H1 (cell line): ENCODE data around the gene UBASH3B.

Experiments
- CHD2 ChIP-seq: IDR thresholded peaks from 2 replicates; pipeline ENCODE4 v1.6.1; 2012; ENCODE audit warnings: low read length, improper control_type of control experiment
- CTBP2 ChIP-seq: IDR thresholded peaks from 2 replicates; pipeline ENCODE4 v1.7.0; 2011; ENCODE audit warnings: borderline replicate concordance, mild to moderate bottlenecking, moderate library complexity, mixed read lengths, low read length; ENCODE audit not compliant: insufficient read depth, insufficient read length
- CTCF ChIP-seq, 3 experiments: IDR thresholded peaks; 1 replicate in 2 of 3; 2 replicates in 1 of 3; pipeline versions ENCODE4 v1.5.1 to v1.6.1; 2011; ENCODE audit warnings: low read length in 3 of 3, mild to moderate bottlenecking in 3 of 3, inconsistent platforms in 2 of 3, low read depth in 1 of 3, moderate library complexity in 1 of 3; ENCODE audit not compliant: insufficient read depth in 1 of 3; ENCODE audit errors: control extremely low read depth in 1 of 3
- EGR1 ChIP-seq: IDR thresholded peaks from 2 replicates; pipeline ENCODE4 v1.6.1; 2011; ENCODE audit warnings: low read depth, low read length, borderline replicate concordance
- EP300 ChIP-seq, 2 experiments: IDR thresholded peaks; 1 replicate in 1 of 2; 2 replicates in 1 of 2; pipeline ENCODE4 v1.6.1; 2011 to 2012; ENCODE audit warnings: low read depth in 2 of 2, low read length in 2 of 2, mild to moderate bottlenecking in 2 of 2, borderline replicate concordance in 1 of 2, inconsistent platforms in 1 of 2, moderate library complexity in 1 of 2
- ZNF274 ChIP-seq: IDR thresholded peaks from 2 replicates; pipeline ENCODE4 v1.7.0; 2012; ENCODE audit warnings: low read length, borderline replicate concordance; ENCODE audit errors: extremely low read depth

- TF ChIP-seq CTCF (IDR thresholded peaks at IDR 0.05; ENCODE audit: control extremely low read depth in 1 of 3, insufficient read depth in 1 of 3, low read depth in 1 of 3, low read length in 3 of 3) (no peak), CTBP2 (no peak), EGR1 (no peak), CHD2 (no peak), EP300 (IDR thresholded peaks at IDR 0.05; ENCODE audit: borderline replicate concordance in 1 of 2, low read depth in 2 of 2, low read length in 2 of 2) (no peak), ZNF274 (no peak)
Measured at GRCh38 chr11:122715548-122716440, 60.3 kb downstream of the UBASH3B start.
